OCI-LY3 (cell line): ENCODE results near the gene HTT.

Source experiments
- H2AFZ ChIP-seq: fragments of 200-600, 300-600 bp; shearing (Covaris generic); 2 replicates; pipeline ENCODE4 v1.6.0; 2014; ENCODE audit warnings: antibody characterized with exemption, low read depth, low read length
- H3K27ac ChIP-seq: fragments of 200-600, 300-600 bp; sonication (generic); 2 replicates; pipeline ENCODE4 v1.5.1; 2014; ENCODE audit warnings: mild to moderate bottlenecking, low read length, moderate library complexity, mixed read lengths
- H3K27me3 ChIP-seq: fragments of 200-600, 300-600 bp; sonication (generic); 2 replicates; pipeline ENCODE4 v1.6.1; 2014; ENCODE audit warnings: low read depth, low read length, mixed read lengths
- H3K36me3 ChIP-seq: fragments of 200-600, 300-600 bp; sonication (generic); replicated peaks from 2 replicates; pipeline ENCODE3; 2014; ENCODE audit warnings: low read depth, low read length, mixed read lengths
- H3K4me1 ChIP-seq: fragments of 300-600, 200-600 bp; sonication (generic); 2 replicates; pipeline ENCODE4 v1.6.1; 2014; ENCODE audit warnings: low read length, mixed read lengths
- H3K4me2 ChIP-seq: fragments of 200-600, 300-600 bp; sonication (generic); 2 replicates; pipeline ENCODE4 v1.6.1; 2014; ENCODE audit warnings: low read length, mixed read lengths
- H3K4me3 ChIP-seq: fragments of 300-600, 200-600 bp; sonication (generic); 2 replicates; pipeline ENCODE4 v1.5.1; 2014; ENCODE audit warnings: antibody characterized with exemption, mild to moderate bottlenecking, low read length, moderate library complexity
- H3K79me2 ChIP-seq: fragments of 300-600, 200-600 bp; shearing (Covaris generic); 2 replicates; pipeline ENCODE4 v1.6.1; 2014; ENCODE audit warnings: mild to moderate bottlenecking, low read length, mixed read lengths
- H3K9ac ChIP-seq: fragments of 300-600, 200-600 bp; shearing (Covaris generic); 2 replicates; pipeline ENCODE4 v1.6.0; 2014; ENCODE audit warnings: mild to moderate bottlenecking, low read length, moderate library complexity
- H3K9me3 ChIP-seq: fragments of 200-600, 300-600 bp; shearing (Covaris generic); 2 replicates; pipeline ENCODE4 v1.6.1; 2014; ENCODE audit warnings: low read length, mixed read lengths; ENCODE audit not compliant: insufficient read depth
- H4K20me1 ChIP-seq: fragments of 200-600, 300-600 bp; sonication (generic); 2 replicates; pipeline ENCODE4 v1.6.1; 2016; ENCODE audit warnings: low read length, mixed read lengths; ENCODE audit not compliant: insufficient read depth
- EZH2phosphoT487 ChIP-seq: fragments of 200-600 bp; shearing (Covaris generic); IDR thresholded peaks from 2 replicates; pipeline ENCODE4 v1.6.1; 2018; ENCODE audit warnings: antibody characterized with exemption, mixed run types, low read depth
- TF ChIP-seq, protein P1 (sequence below): fragments of 200-600, 300-600 bp; sonication (generic); IDR thresholded peaks from 2 replicates; pipeline ENCODE4 v1.5.1; 2014; ENCODE audit warnings: antibody characterized with exemption, low read length, low read depth

The HTT gene

DNA sequence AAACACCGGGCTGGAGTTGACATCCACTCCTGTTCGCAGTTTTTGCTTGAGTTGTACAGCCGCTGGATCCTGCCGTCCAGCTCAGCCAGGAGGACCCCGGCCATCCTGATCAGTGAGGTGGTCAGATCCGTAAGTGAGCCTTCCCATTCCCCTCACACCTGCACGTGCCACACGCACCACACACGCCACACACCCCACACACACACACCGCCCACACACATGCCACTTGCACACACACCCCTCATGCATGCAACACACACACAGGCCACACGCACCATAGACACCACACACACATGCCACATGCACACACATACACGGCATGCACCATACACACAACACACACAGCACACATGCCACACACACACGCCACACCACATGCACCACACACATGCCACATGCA, 154.4 kb downstream of the HTT start:
- H3K27ac ChIP-seq, result no peak overlapping the region
- peaks cover 79% of the 10 kb centered on the region for H3K36me3 ChIP-seq
- H3K79me2 ChIP-seq, result no peaks in the 10 kb centered on the region
- H4K20me1 ChIP-seq, result peaks cover 15% of the 10 kb centered on the region
- no peak for TF ChIP-seq EZH2phosphoT487
- TF ChIP-seq, protein P1, sequence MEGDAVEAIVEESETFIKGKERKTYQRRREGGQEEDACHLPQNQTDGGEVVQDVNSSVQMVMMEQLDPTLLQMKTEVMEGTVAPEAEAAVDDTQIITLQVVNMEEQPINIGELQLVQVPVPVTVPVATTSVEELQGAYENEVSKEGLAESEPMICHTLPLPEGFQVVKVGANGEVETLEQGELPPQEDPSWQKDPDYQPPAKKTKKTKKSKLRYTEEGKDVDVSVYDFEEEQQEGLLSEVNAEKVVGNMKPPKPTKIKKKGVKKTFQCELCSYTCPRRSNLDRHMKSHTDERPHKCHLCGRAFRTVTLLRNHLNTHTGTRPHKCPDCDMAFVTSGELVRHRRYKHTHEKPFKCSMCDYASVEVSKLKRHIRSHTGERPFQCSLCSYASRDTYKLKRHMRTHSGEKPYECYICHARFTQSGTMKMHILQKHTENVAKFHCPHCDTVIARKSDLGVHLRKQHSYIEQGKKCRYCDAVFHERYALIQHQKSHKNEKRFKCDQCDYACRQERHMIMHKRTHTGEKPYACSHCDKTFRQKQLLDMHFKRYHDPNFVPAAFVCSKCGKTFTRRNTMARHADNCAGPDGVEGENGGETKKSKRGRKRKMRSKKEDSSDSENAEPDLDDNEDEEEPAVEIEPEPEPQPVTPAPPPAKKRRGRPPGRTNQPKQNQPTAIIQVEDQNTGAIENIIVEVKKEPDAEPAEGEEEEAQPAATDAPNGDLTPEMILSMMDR, result no peak
- no peaks in the 10 kb centered on the region for H3K9me3 ChIP-seq
- H3K27me3 ChIP-seq, result no peaks in the 10 kb centered on the region
- no peak overlapping the region for H3K4me3 ChIP-seq
- H3K4me2 ChIP-seq, result no peak overlapping the region
- peaks cover 16% of the 10 kb centered on the region for H3K4me1 ChIP-seq
- no peak overlapping the region for H2AFZ ChIP-seq
- H3K9ac ChIP-seq, result no peak overlapping the region

- no peaks in the 10 kb centered on the region for H3K27me3 ChIP-seq
- peaks cover 11% of the 10 kb centered on the region for H3K4me1 ChIP-seq
- no peak overlapping the region for H2AFZ ChIP-seq
- H3K36me3 ChIP-seq, result peaks cover 78% of the 10 kb centered on the region
- no peak overlapping the region for H3K9ac ChIP-seq
- H4K20me1 ChIP-seq, result peaks cover 14% of the 10 kb centered on the region
- TF ChIP-seq, protein P1, result no peak
- no peak for TF ChIP-seq EZH2phosphoT487
- H3K27ac ChIP-seq, result no peak overlapping the region
- H3K79me2 ChIP-seq, result no peaks in the 10 kb centered on the region
- no peak overlapping the region for H3K4me2 ChIP-seq
- no peaks in the 10 kb centered on the region for H3K9me3 ChIP-seq
- no peak overlapping the region for H3K4me3 ChIP-seq
Measured at GRCh38 chr4:3229328-3229727, 154.8 kb downstream of the HTT start.

GRCh38 chr4:3229964-3230363, 155.5 kb downstream of the HTT start:
- H2AFZ ChIP-seq, result no peak overlapping the region
- H3K27ac ChIP-seq, result no peak overlapping the region
- no peak overlapping the region for H3K9ac ChIP-seq
- peaks cover 5% of the 10 kb centered on the region for H3K4me1 ChIP-seq
- TF ChIP-seq, protein P1, result no peak
- no peak for TF ChIP-seq EZH2phosphoT487
- peaks cover 75% of the 10 kb centered on the region for H3K36me3 ChIP-seq
- H3K4me3 ChIP-seq, result no peak overlapping the region
- no peaks in the 10 kb centered on the region for H3K27me3 ChIP-seq
- no peaks in the 10 kb centered on the region for H3K79me2 ChIP-seq
- no peak overlapping the region for H3K4me2 ChIP-seq
- H3K9me3 ChIP-seq, result no peaks in the 10 kb centered on the region
- peaks cover 8% of the 10 kb centered on the region; the same call in 1 of the 2 replicates for H4K20me1 ChIP-seq

GRCh38 chr4:3231471-3231870, 157.0 kb downstream of the HTT start:
- Histone ChIP-seq H3K4me1 (peaks cover under 1% of the 10 kb centered on the region), H2AFZ (no peak overlapping the region), H3K36me3 (peaks cover 69% of the 10 kb centered on the region), H3K27me3 (no peaks in the 10 kb centered on the region), H4K20me1 (peaks cover 8% of the 10 kb centered on the region; the same call in 1 of the 2 replicates), H3K79me2 (no peaks in the 10 kb centered on the region), H3K9me3 (no peaks in the 10 kb centered on the region), H3K9ac (no peak overlapping the region), H3K27ac (no peak overlapping the region), H3K4me2 (no peak overlapping the region), H3K4me3 (no peak overlapping the region)
- TF ChIP-seq, protein P1, result no peak
- TF ChIP-seq EZH2phosphoT487, result no peak
